ENCODE data around the gene PPFIBP2. TPM values are rescaled to one million over a fixed set of nuclear protein-coding genes. Genes with fewer than 3 reads are reported as not detected.

PPFIBP2 gene
- total RNA-seq, 1 experiment from 2014 or later: 5.7 TPM

DNA sequence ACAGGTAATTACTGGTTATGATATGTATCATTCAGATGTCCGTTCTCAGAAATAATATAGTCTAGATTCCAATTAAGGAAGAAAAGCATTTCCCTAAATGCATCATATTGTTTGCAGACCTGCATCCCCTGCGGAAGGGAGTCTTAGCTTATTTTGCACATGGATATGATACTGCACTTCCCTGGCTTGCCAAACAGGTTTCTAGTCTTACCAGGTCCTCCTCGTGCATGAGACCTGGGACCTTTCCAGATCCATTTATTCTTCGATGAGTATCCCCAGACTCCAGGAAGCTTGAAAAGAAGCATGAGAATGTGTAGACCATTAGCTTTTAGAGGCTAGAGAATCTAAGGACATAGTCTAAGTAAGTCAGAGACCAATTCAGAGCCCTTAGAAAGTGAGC lies 128.9 kb downstream of the PPFIBP2 start:
- no peak for DNase-seq (ENCODE audit: low read depth, low spot score)

More for the DNA sequence above, 128.9 kb downstream of the PPFIBP2 start:
- Histone ChIP-seq H3K9ac (ENCODE audit: low read length) (no peak overlapping the region), H3K27me3 (ENCODE audit: insufficient read depth, low read length) (no peaks in the 10 kb centered on the region), H3K9me2 (ENCODE audit: insufficient read depth) (no peaks in the 10 kb centered on the region), H2AFZ (ENCODE audit: low read depth, low read length, poor library complexity, severe bottlenecking) (no peak overlapping the region), H3K4me2 (ENCODE audit: low read length) (no peak overlapping the region), H3K36me3 (ENCODE audit: control insufficient read depth in 1 of 2, insufficient read depth in 2 of 2, low read length in 2 of 2) (no peaks in the 10 kb centered on the region), H3K4me3 (replicated peaks in 1 of 2; ENCODE audit: low read depth in 1 of 2, low read length in 2 of 2) (no peak overlapping the region), H3K9me3 (ENCODE audit: control insufficient read depth in 1 of 2, insufficient read depth in 1 of 2, low read depth in 1 of 2, low read length in 2 of 2) (no peaks in the 10 kb centered on the region), H4K20me1 (ENCODE audit: insufficient read depth) (no peaks in the 10 kb centered on the region), H3K27ac (ENCODE audit: low read depth, low read length) (no peak overlapping the region), H3K4me1 (ENCODE audit: control insufficient read depth in 1 of 2, insufficient read depth in 2 of 2, low read length in 2 of 2) (no peaks in the 10 kb centered on the region), H3K79me2 (ENCODE audit: insufficient read depth, low read length) (no peaks in the 10 kb centered on the region)
- ChIA-PET RAD21 (ENCODE audit: low non-redundant PET in 1 of 2, low total read pairs in 2 of 2, uncharacterized antibody in 2 of 2, unreplicated experiment in 2 of 2) (interaction anchor here in 1 of 2 experiments (1.3 kb wide), 1 partner anchor 71 kb away, joined by 3 read pairs; no protein-coding TSS in a partner anchor), CTCF (no interaction called here), POLR2A (no interaction called here)
- no peak for ATAC-seq
- TF ChIP-seq ZNF274 (IDR thresholded peaks at IDR 0.05; ENCODE audit: low read depth, low read length): no peak
- TF ChIP-seq ATF3 (IDR thresholded peaks at IDR 0.05): no peak
- no peak for TF ChIP-seq TCF7L2 (IDR thresholded peaks at IDR 0.05; ENCODE audit: borderline replicate concordance, extremely low read depth, insufficient read depth, insufficient read length)
- no peak for TF ChIP-seq POLR2A (IDR thresholded peaks at IDR 0.05; ENCODE audit: borderline replicate concordance, extremely low read depth, insufficient read depth, insufficient read length)
- no peak for TF ChIP-seq SP1 (IDR thresholded peaks at IDR 0.05; ENCODE audit: low read depth)
- TF ChIP-seq ZBTB33 (IDR thresholded peaks at IDR 0.05; ENCODE audit: extremely low read depth, insufficient replicate concordance, low read length): no peak
- no peak for TF ChIP-seq FOSL1 (IDR thresholded peaks at IDR 0.05; ENCODE audit: low read depth)
- TF ChIP-seq CBX3 (IDR thresholded peaks at IDR 0.05; ENCODE audit: low read depth): no peak
- TF ChIP-seq, protein P1, sequence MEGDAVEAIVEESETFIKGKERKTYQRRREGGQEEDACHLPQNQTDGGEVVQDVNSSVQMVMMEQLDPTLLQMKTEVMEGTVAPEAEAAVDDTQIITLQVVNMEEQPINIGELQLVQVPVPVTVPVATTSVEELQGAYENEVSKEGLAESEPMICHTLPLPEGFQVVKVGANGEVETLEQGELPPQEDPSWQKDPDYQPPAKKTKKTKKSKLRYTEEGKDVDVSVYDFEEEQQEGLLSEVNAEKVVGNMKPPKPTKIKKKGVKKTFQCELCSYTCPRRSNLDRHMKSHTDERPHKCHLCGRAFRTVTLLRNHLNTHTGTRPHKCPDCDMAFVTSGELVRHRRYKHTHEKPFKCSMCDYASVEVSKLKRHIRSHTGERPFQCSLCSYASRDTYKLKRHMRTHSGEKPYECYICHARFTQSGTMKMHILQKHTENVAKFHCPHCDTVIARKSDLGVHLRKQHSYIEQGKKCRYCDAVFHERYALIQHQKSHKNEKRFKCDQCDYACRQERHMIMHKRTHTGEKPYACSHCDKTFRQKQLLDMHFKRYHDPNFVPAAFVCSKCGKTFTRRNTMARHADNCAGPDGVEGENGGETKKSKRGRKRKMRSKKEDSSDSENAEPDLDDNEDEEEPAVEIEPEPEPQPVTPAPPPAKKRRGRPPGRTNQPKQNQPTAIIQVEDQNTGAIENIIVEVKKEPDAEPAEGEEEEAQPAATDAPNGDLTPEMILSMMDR (IDR thresholded peaks at IDR 0.05 in 2 of 3, conservative IDR thresholded peaks at IDR 0.05 in 1 of 3; ENCODE audit: borderline replicate concordance in 1 of 3, insufficient read depth in 1 of 3, low read depth in 2 of 3, low read length in 2 of 3): no peak
- TF ChIP-seq ELF1 (IDR thresholded peaks at IDR 0.05; ENCODE audit: borderline replicate concordance, low read depth): no peak
- no peak for TF ChIP-seq CEBPB (IDR thresholded peaks at IDR 0.05; ENCODE audit: low read depth)
- TF ChIP-seq RAD21 (IDR thresholded peaks at IDR 0.05; ENCODE audit: low read depth): no peak
- intact Hi-C loops (cut with micrococcal nuclease): no loop called here
- no TSS peak for BruUV-seq (replicated peaks)

All from HCT116 (cell line).